ENCODE data around the gene SCN1B. TPM values are rescaled to one million over a fixed set of nuclear protein-coding genes. Genes with fewer than 3 reads are reported as not detected.

SCN1B gene
- total RNA-seq, 1 donor from 2014 or later: 1.3 TPM

DNA sequence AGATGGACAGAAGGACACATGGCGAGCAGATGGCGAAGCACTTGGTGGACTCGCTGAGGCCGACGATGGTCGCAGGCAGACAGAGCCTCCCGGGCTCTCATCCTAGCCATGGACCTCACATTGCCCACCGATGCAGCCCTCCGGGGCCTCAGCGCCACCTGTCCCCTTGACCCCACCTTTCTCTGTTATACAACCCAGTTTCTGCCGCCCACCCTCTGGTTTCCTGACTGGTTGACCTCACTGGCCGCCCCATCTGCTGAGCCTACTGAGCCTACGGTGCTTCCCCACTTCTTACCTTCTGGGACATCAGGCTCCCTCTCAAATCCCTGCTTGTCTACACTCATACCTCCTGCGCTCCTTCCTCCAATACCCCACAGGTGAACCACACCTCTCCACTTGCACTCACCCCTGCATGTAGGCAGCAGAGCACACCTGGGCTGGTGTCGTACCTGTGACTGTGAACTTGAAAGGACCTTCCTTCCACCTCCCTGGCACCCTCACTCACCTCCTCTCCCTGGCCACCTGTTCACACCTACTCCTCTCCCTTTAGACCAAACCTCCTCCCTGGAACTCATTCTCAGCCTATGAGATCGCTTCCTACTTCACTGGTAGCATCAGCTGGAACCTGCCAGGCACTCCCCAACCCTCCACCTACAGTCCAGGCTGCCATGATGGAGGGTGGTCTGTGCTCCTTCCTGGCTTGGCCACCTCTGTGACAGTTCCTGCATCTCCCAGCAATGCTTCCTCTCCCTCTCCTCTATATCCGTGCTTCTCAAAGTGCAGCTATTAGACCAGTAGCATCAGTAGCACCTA, 47.3 kb downstream of the SCN1B start:
- no peak overlapping the region for H3K4me3 ChIP-seq (ENCODE audit: low read depth, low read length)
- TF ChIP-seq, protein P1, sequence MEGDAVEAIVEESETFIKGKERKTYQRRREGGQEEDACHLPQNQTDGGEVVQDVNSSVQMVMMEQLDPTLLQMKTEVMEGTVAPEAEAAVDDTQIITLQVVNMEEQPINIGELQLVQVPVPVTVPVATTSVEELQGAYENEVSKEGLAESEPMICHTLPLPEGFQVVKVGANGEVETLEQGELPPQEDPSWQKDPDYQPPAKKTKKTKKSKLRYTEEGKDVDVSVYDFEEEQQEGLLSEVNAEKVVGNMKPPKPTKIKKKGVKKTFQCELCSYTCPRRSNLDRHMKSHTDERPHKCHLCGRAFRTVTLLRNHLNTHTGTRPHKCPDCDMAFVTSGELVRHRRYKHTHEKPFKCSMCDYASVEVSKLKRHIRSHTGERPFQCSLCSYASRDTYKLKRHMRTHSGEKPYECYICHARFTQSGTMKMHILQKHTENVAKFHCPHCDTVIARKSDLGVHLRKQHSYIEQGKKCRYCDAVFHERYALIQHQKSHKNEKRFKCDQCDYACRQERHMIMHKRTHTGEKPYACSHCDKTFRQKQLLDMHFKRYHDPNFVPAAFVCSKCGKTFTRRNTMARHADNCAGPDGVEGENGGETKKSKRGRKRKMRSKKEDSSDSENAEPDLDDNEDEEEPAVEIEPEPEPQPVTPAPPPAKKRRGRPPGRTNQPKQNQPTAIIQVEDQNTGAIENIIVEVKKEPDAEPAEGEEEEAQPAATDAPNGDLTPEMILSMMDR (conservative IDR thresholded peaks at IDR 0.05; ENCODE audit: low read depth, low read length): no peak
- no peak for DNase-seq (ENCODE audit: low read depth)

DNA sequence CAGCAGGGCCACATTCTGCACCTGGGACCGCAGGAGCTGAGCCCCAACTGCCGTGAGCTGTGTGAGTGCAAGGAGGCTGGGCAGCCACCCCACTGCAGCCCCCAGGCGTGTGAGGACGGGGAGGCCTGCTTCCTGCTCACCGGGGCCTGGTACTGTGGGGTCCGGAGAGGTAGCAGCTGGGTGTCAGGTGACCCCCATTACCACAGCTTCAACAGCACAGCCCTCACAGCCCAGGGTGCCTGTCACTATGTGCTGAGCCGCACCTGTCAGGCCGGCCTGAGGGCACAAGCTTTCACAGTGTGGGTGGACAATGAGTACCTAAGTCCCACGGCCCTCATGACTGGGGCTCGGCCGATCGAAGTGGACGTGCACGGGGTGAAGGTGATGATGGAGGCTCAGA, 49.6 kb downstream of the SCN1B start:
- TF ChIP-seq, protein P1 (conservative IDR thresholded peaks at IDR 0.05; ENCODE audit: low read depth, low read length): no peak
- no peak overlapping the region for H3K4me3 ChIP-seq (ENCODE audit: low read depth, low read length)

DNA sequence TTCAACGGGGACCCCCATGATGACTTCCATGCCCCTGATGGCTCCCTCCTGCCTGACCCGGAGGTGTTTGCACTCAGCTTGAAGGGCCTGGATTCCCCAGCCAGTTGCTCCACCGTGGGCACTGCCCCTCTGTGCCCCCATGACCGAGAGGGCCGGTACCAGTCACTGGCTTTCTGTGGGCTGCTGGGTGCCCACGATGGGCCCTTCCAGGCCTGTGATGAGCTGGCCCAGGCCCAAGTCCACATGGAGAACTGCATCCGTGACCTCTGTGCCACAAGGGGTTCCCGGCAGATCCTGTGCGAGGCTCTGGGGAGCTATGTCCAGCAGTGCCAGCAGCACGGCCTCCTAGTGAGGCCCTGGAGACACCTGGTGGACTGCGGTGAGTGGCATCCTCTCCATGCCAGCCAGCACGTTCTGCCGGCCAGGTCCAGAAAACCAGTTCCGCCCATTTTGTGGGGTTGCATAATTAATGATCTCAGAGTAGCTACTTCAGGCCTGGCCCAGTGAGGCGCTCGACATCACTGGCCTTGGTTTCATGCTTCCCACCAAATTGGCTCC, 50.4 kb downstream of the SCN1B start:
- DNase-seq (ENCODE audit: low read depth): no peak
- no peak overlapping the region for H3K4me3 ChIP-seq (ENCODE audit: low read depth, low read length)
- TF ChIP-seq, protein P1 (conservative IDR thresholded peaks at IDR 0.05; ENCODE audit: low read depth, low read length): no peak

More for the DNA sequence above, 49.6 kb downstream of the SCN1B start:
- DNase-seq (ENCODE audit: low read depth): no peak

DNA sequence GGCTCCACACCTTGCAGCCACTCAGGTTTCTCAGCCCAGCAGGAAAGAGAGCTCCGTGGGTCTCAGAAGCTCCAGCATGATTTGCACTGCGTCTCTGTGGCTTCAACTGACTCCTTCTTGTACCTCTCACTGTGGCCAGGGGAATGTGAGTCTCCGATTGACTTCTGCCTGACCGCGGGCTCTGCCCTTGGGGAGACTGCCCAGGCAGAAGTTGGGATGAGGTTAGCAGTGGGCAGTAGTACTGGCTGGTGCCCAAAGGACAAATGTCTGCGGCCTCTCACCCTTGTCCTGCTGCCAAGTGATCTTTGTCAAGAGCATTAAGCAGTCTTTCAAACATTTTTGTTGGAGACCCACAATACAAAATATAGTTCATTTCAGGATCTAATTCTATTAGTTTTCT, 50.9 kb downstream of the SCN1B start:
- H3K4me3 ChIP-seq (ENCODE audit: low read depth, low read length): no peak overlapping the region
- TF ChIP-seq, protein P1 (conservative IDR thresholded peaks at IDR 0.05; ENCODE audit: low read depth, low read length): no peak

DNA sequence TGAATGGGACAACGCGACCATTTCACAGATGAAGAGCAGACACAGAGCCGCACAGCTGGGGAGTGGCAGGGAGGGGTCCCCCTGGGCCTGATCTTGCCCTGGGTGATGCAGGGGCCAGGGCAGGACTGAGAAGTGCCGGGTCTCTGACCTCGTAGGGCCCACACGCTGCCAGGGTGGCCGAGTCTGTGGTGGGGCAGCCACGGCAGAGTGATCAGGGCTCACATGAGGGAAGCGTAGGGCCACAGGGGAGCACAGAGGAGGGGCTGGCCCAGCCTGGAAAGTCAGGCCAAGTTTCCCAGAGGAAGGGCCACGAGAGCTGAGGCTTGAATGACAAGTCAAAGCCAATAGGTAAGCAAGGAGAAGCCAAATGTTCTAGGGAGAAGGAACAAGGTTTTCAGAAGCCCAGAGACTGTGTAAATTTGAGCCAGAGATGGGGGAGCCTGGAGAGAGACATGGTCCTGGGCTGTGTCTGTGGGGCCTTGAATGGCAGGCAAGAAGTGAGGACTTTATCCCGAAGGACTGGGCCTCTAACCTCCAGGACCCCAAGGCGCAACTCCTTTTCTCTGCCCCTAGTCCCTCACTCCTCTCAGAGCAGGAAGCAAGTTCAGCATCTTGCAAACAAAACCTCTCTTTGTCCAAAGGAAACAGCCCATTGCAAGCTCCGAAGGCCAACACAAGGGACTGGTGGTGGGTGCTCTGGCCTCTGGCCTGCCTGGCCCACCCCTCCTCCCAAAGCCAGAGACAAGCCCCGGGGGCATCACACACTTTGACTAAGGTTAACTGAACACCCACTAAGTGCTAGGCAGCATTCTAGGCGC, 53.6 kb downstream of the SCN1B start:
- no peak overlapping the region for H3K4me3 ChIP-seq (ENCODE audit: low read depth, low read length)
- TF ChIP-seq, protein P1 (conservative IDR thresholded peaks at IDR 0.05; ENCODE audit: low read depth, low read length): no peak
- DNase-seq (ENCODE audit: low read depth): no peak

More for the DNA sequence above, 50.9 kb downstream of the SCN1B start:
- DNase-seq (ENCODE audit: low read depth): no peak

DNA sequence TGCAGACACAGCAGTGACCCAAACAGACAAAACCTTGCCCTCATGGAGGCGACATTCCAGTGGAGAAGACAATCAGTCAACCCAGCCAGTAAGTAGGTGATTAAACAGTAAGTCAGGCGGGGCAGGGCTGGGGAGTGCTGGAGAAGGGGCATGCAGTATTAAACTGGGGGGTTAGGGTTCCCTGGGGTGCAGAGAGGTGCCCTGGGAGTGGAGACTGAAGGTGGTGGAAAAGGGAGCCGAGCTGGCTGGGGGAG, 54.2 kb downstream of the SCN1B start:
- TF ChIP-seq, protein P1 (conservative IDR thresholded peaks at IDR 0.05; ENCODE audit: low read depth, low read length): no peak
- H3K4me3 ChIP-seq (ENCODE audit: low read depth, low read length): no peak overlapping the region
- no peak for DNase-seq (ENCODE audit: low read depth)

Data from epithelial cell of proximal tubule (primary cell).